ENCODE data around the gene MAP3K6. TPM values are rescaled to one million over a fixed set of nuclear protein-coding genes. Genes with fewer than 3 reads are reported as not detected.
A peak's percentile ranks its signal among the peaks of the same experiment; 100 is the strongest.

The MAP3K6 gene
- total RNA-seq, 1 donor from 2014 or later: 45.2 TPM

DNA sequence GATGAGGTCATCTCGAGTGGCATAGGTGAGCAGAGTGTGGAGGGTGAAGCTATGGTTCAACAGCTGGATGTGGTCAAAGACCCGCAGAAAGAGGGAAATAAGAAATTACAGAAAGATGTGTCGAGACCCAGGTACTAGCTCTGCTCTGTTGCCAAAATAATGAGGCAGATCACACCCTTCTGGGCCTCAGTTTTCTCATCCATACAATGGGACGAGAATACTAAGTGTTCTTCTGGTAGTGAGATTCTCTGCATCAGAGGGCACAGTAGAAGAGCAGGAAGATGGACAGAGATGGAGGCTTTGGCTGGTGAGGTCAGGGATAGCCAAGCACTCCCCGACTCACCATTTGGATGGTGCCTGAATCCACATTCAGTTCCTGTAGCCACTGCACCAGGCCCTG is 11.1 kb downstream of the MAP3K6 start:
- no peak for DNase-seq
- Histone ChIP-seq H3K9me3 (replicated peaks) (no peaks in the 10 kb centered on the region), H3K27ac (replicated peaks) (no peak overlapping the region), H3K4me3 (no peak overlapping the region), H3K4me1 (peaks cover 39% of the 10 kb centered on the region), H3K27me3 (ENCODE audit: low read depth) (no peaks in the 10 kb centered on the region), H3K36me3 (peaks cover 79% of the 10 kb centered on the region)
- intact Hi-C loops (cut with micrococcal nuclease): no loop called here
- TF ChIP-seq, protein P1, sequence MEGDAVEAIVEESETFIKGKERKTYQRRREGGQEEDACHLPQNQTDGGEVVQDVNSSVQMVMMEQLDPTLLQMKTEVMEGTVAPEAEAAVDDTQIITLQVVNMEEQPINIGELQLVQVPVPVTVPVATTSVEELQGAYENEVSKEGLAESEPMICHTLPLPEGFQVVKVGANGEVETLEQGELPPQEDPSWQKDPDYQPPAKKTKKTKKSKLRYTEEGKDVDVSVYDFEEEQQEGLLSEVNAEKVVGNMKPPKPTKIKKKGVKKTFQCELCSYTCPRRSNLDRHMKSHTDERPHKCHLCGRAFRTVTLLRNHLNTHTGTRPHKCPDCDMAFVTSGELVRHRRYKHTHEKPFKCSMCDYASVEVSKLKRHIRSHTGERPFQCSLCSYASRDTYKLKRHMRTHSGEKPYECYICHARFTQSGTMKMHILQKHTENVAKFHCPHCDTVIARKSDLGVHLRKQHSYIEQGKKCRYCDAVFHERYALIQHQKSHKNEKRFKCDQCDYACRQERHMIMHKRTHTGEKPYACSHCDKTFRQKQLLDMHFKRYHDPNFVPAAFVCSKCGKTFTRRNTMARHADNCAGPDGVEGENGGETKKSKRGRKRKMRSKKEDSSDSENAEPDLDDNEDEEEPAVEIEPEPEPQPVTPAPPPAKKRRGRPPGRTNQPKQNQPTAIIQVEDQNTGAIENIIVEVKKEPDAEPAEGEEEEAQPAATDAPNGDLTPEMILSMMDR (IDR thresholded peaks at IDR 0.05; ENCODE audit: borderline replicate concordance): no peak

DNA sequence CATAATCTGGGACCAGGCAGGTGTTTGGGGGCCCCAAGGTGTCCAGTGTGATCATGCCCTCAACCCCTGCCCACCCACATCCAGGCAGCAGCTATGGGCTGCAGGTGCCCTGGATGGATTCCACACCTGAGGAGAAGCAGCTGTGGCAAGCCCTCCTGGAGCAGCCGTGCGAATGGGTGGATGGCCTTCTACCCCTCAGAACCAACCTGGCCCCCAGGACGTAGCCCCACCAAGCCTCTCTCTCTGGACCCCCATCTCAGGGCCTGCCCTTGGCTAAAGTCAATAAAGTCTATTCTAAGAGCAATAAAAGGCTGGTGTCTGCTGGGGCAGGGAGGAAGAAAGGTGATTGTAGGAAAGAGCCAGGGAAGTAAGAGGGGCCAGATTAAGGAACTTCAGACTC is 13.1 kb downstream of the MAP3K6 start:
- intact Hi-C loops (cut with micrococcal nuclease): no loop called here
- TF ChIP-seq, protein P1 (IDR thresholded peaks at IDR 0.05; ENCODE audit: borderline replicate concordance): no peak
- Histone ChIP-seq H3K36me3 (peaks cover 58% of the 10 kb centered on the region), H3K9me3 (replicated peaks) (no peaks in the 10 kb centered on the region), H3K4me3 (no peak overlapping the region), H3K27me3 (ENCODE audit: low read depth) (no peaks in the 10 kb centered on the region), H3K27ac (replicated peaks) (peak overlapping the region; percentile 46), H3K4me1 (peaks cover 46% of the 10 kb centered on the region)
- DNase-seq: no peak

DNA sequence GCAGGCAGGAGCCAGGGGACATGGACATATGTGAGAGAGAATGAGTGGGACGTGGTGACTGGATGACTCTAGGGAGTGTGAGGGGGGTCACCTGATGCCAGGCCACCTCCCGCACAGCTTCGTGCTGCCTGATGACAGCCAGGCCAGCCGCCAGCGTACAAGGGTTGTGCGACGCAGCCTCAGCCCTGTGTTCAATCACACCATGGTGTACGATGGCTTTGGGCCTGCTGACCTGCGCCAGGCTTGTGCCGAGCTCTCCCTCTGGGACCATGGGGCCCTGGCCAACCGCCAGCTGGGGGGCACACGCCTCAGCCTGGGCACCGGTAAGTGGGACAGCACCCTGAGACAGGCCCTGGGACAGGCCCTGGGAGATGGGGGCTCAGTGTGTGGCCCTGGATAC is 13.6 kb downstream of the MAP3K6 start:
- peak; percentile 63 for DNase-seq
- intact Hi-C loops (cut with micrococcal nuclease): no loop called here
- TF ChIP-seq, protein P1 (IDR thresholded peaks at IDR 0.05; ENCODE audit: borderline replicate concordance): no peak

DNA sequence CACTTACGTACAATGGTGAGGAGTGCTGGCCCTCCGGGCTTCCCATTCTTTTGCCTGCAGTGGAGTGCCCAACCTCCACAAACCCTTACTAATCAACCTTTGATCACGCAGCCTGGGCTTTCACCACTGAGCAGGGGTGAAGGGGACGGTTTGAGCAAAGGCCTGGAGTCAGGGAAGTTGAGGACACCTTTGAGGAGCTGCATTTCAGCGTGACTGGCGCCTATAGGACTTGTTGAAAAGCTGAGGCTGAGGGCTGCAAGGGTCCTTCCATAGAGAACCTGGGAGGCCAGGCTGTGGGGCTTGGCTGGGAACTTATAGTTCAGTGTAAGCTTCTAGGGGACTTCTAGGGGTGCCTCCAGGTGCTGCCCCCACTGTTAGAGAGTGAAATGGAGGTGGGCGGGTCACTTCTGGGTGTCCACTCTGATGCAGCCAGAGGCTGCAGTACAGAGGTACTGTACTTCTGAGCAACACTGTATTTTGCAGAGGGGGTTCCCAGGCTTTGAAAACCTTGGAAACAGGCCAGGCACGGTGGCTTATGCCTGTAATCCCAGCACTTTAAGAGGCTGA is 15.1 kb downstream of the MAP3K6 start:
- no peaks in the 10 kb centered on the region for H3K9me3 ChIP-seq (replicated peaks)
- TF ChIP-seq, protein P1 (IDR thresholded peaks at IDR 0.05; ENCODE audit: borderline replicate concordance): no peak
- intact Hi-C loops (cut with micrococcal nuclease): no loop called here
- H3K4me1 ChIP-seq: peaks cover 29% of the 10 kb centered on the region
- no peaks in the 10 kb centered on the region for H3K27me3 ChIP-seq (ENCODE audit: low read depth)
- peaks cover 38% of the 10 kb centered on the region for H3K36me3 ChIP-seq
- peak overlapping the region; percentile 69 for H3K4me3 ChIP-seq
- H3K27ac ChIP-seq (replicated peaks): peak overlapping the region; percentile 63
- DNase-seq: no peak

More for the DNA sequence above, 13.6 kb downstream of the MAP3K6 start:
- Histone ChIP-seq H3K4me1 (peaks cover 42% of the 10 kb centered on the region), H3K27me3 (ENCODE audit: low read depth) (no peaks in the 10 kb centered on the region), H3K9me3 (replicated peaks) (no peaks in the 10 kb centered on the region), H3K27ac (replicated peaks) (peak overlapping the region; percentile 46), H3K36me3 (peaks cover 53% of the 10 kb centered on the region), H3K4me3 (no peak overlapping the region)

DNA sequence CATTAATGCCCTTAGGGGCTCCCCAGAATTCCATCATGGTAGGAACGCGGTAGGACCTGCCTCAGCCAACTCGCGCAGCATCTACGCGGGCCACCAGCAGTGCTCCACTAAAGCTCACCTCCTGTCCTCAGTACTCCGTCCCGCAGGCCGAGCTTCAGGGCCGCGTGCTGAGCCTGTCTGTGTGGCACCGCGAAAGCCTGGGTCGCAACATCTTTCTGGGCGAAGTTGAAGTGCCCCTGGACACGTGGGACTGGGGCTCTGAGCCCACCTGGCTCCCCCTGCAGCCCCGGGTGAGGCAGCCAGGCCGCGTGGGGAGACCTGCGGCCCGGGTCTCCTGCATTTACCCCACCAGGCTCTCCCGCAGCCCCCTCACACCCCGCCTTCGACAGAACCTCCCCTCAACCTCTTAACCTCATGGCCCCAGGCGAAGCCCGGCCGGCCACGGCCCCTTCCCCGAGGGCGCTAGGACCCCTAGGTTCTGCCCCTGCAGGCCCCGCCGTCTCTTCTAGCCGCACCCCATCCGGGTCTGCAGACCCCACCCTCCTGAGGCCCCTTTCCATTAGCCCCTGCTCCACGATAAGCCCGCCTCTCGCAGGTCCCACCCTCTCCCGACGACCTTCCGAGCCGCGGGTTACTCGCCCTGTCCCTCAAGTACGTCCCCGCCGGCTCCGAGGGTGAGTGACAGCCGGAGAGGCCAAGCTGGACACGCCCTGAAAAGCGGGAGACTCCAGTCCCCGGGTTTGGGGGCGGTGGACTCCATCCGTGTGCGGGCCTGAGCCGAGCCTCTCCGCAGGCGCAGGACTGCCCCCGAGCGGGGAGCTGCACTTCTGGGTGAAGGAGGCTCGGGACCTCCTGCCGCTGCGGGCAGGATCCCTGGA is 15.9 kb downstream of the MAP3K6 start:
- Histone ChIP-seq H3K9me3 (replicated peaks) (no peaks in the 10 kb centered on the region), H3K4me3 (peak overlapping the region; percentile 69), H3K27ac (replicated peaks) (peak overlapping the region; percentile 63), H3K36me3 (peaks cover 31% of the 10 kb centered on the region), H3K27me3 (ENCODE audit: low read depth) (no peaks in the 10 kb centered on the region), H3K4me1 (peaks cover 29% of the 10 kb centered on the region)
- TF ChIP-seq, protein P1 (IDR thresholded peaks at IDR 0.05; ENCODE audit: borderline replicate concordance): peak; percentile 9
- intact Hi-C loops (cut with micrococcal nuclease): no loop called here
- peak; percentile 67 for DNase-seq

All from left ventricle myocardium inferior (tissue), 1 donor.